ENCODE results near the gene MEDAG.

MEDAG gene

DNA sequence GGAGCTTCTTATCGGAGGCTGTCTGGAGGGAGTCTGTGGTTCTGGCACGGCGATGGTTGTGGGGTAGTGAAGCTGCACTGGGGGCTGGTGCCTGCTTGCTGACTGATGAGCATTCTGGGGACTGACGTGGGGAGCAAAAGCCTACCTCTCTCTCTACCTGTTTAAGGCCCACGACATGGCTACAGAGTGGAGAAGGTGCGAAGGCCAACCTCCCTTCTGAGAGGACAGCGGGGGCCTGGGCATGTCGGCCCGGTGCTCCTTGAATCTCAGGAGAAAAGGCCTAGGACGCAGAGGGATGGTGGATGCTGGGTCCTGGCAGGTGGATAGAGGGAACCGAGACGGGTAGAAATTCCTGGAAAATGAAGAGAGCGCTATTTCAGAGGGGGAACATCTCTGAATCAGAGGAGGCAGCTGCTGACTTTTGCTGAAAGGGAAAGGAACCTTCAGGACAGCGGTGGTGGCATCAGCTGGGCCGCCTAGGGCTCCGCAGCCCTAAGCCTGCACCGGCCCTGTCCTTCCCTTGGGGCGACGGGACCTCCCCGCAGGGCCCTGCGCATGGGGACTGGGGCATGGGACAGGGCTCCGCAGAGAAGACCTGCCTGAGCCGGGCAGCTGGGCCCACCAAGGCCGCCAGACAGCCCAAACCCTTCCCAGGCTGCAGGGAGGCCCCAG is 35.0 kb upstream of the MEDAG start:
- Histone ChIP-seq H3K4me3 (ENCODE audit: low read depth, low read length) (no peak overlapping the region), H3K36me3 (replicated peaks) (no peaks in the 10 kb centered on the region), H3K27ac (peak overlapping the region; percentile 97), H3K27me3 (replicated peaks) (no peaks in the 10 kb centered on the region)
- TF ChIP-seq, protein P1, sequence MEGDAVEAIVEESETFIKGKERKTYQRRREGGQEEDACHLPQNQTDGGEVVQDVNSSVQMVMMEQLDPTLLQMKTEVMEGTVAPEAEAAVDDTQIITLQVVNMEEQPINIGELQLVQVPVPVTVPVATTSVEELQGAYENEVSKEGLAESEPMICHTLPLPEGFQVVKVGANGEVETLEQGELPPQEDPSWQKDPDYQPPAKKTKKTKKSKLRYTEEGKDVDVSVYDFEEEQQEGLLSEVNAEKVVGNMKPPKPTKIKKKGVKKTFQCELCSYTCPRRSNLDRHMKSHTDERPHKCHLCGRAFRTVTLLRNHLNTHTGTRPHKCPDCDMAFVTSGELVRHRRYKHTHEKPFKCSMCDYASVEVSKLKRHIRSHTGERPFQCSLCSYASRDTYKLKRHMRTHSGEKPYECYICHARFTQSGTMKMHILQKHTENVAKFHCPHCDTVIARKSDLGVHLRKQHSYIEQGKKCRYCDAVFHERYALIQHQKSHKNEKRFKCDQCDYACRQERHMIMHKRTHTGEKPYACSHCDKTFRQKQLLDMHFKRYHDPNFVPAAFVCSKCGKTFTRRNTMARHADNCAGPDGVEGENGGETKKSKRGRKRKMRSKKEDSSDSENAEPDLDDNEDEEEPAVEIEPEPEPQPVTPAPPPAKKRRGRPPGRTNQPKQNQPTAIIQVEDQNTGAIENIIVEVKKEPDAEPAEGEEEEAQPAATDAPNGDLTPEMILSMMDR (IDR thresholded peaks at IDR 0.05; ENCODE audit: low read depth, low read length, missing control alignments), result no peak
- no peak for DNase-seq
- in situ Hi-C loops (cut with HindIII; ENCODE audit: low pct_ligation_motif_present, low sequenced_read_pairs), result no loop called here

DNA sequence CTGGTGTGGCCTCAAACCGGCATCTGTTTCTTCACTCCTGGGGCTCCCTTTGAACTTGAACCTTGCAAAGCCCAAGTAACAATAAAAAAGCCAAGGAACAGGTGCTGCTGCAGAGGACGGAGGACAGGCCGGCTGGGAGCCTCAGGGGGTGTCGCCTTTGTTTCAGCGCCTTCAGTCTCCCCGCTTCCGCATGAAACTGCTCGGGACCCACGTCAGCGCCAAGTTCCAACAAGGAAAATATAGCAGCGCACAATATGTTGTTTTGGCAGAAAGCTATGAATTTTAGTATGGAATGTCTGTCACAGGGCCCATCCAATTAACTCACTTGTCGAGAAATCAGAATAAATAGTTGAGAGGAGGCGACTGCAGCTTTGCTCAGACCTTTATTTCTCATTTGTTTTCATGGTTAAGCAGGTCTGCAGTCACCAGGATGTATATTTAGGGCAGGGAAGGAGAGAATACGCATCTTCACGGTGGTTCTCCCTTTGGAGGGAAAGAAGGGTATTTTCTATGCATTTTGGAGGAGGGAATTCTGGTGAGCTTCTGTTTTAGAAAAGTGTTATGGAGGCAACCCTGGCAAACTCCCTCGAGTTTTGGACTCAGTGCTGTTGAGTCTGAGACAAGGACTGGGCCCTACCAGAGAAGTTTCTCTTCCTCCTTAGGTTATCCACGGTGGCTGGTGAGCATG is 34.3 kb upstream of the MEDAG start:
- no peak for DNase-seq
- Histone ChIP-seq H3K36me3 (replicated peaks) (no peaks in the 10 kb centered on the region), H3K27ac (peak overlapping the region; percentile 97), H3K4me3 (ENCODE audit: low read depth, low read length) (no peak overlapping the region), H3K27me3 (replicated peaks) (no peaks in the 10 kb centered on the region)
- TF ChIP-seq, protein P1 (IDR thresholded peaks at IDR 0.05; ENCODE audit: low read depth, low read length, missing control alignments), result no peak
- in situ Hi-C loops (cut with HindIII; ENCODE audit: low pct_ligation_motif_present, low sequenced_read_pairs), result no loop called here

DNA sequence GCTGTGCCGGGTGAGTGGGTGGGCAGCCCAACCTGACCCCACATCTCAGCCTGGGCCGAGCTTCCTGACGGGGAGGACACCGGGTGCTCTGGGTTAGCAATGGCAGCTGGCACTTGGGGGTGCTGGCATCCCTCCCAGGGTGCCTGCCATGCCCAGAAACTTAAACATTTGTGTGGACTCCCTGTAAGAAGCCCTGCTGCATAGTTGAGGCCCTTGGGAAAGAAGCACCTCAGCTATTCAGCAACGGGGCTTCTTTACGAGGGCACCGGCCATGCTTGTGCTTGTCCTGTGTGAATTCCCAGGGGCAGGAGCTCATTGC is 33.8 kb upstream of the MEDAG start:
- Histone ChIP-seq H3K4me3 (ENCODE audit: low read depth, low read length) (no peak overlapping the region), H3K27ac (peak overlapping the region; percentile 88), H3K27me3 (replicated peaks) (no peaks in the 10 kb centered on the region), H3K36me3 (replicated peaks) (no peaks in the 10 kb centered on the region)
- TF ChIP-seq, protein P1 (IDR thresholded peaks at IDR 0.05; ENCODE audit: low read depth, low read length, missing control alignments), result no peak
- in situ Hi-C loops (cut with HindIII; ENCODE audit: low pct_ligation_motif_present, low sequenced_read_pairs), result no loop called here
- no peak for DNase-seq

DNA sequence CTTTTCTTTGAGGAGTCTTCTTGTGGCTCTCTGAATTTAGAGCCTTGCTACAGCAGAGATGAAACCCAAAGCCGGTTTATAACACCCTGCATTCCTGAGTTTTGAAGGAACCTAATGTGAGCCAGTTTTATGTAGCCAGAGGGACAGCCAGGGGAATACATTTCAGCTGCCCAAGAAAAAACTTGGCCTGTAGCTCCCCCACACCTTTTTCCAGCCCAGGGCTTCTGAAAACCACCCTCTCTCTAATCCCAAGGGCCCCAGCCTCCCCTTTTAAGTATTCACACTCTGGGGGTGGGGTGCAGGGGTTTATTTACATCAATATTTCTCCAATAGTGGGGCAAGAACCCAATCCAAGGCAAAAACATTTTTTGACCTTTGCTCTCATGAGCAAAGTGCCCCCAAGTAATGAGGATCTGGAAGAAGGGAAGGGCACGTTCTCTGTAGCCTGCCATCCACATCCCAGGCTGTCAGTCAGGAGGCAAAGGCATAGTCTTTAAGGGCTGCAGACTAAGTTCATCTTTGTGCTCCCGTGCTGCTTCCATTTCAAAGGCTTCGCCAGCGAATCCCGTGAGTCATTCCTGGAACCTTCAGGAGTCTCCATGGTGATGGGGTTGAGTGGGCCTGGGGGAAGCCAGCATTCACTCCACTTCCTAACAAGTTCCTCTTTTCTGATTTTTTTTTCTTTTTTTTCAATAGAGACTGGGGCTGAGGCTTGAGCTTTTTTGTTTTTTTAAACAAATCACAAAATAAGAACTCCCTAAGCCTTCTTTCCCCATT is 33.2 kb upstream of the MEDAG start:
- Histone ChIP-seq H3K27me3 (replicated peaks) (no peaks in the 10 kb centered on the region), H3K4me3 (ENCODE audit: low read depth, low read length) (no peak overlapping the region), H3K27ac (peak overlapping the region; percentile 88), H3K36me3 (replicated peaks) (no peaks in the 10 kb centered on the region)
- TF ChIP-seq, protein P1 (IDR thresholded peaks at IDR 0.05; ENCODE audit: low read depth, low read length, missing control alignments), result no peak
- in situ Hi-C loops (cut with HindIII; ENCODE audit: low pct_ligation_motif_present, low sequenced_read_pairs), result no loop called here
- DNase-seq, result peak; percentile 87

DNA sequence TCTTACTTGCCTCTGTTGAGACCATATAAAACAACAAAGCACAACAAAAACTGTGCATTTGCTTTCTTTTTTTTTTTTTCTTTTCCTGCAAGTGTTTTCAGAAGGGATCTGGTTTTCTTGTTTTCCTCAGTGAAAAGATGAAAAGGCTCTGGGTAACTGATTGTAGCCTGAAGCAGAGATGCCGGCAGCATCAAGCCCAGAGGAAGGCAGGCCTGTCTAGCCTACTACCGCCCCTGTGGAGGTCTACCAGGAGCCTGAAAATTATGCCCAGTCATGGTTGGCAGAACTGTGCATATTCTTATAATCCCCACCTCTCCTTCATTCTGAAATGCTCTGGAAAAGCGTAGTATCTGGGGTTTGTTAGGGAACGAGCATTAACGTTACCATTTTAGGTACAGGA is 32.6 kb upstream of the MEDAG start:
- peak overlapping the region; percentile 88 for H3K27ac ChIP-seq
- TF ChIP-seq, protein P1 (IDR thresholded peaks at IDR 0.05; ENCODE audit: low read depth, low read length, missing control alignments), result no peak
- no peaks in the 10 kb centered on the region for H3K27me3 ChIP-seq (replicated peaks)
- no peak overlapping the region for H3K4me3 ChIP-seq (ENCODE audit: low read depth, low read length)
- in situ Hi-C loops (cut with HindIII; ENCODE audit: low pct_ligation_motif_present, low sequenced_read_pairs), result no loop called here
- DNase-seq, result no peak
- H3K36me3 ChIP-seq (replicated peaks), result no peaks in the 10 kb centered on the region
